Measurements from ENCODE around the gene ARHGAP32. TPM values are rescaled to one million over a fixed set of nuclear protein-coding genes. Genes with fewer than 3 reads are reported as not detected.

Gene ARHGAP32
- total RNA-seq, 4 donors from 2014 or later, result 13.5 to 21.9 (median 20.2) TPM

- DNase-seq, result no peak
- Histone ChIP-seq H3K4me1 (no peaks in the 10 kb centered on the region), H3K4me3 (replicated peaks in 1 of 3) (no peak overlapping the region), H3K27ac (no peak overlapping the region), H3K9me3 (no peaks in the 10 kb centered on the region), H3K27me3 (no peaks in the 10 kb centered on the region), H3K36me3 (no peaks in the 10 kb centered on the region)
- 89 to 95% methylated on average over 1 of the region's 1 CpG for WGBS, 2 donors
- intact Hi-C loops (cut with DNase I), result no loop called here
- TF ChIP-seq POLR2A (IDR thresholded peaks at IDR 0.05) (no peak), CTCF (IDR thresholded peaks at IDR 0.05) (no peak)
Measured at GRCh38 chr11:129106788-129107187, 85.3 kb downstream of the ARHGAP32 start.

- Histone ChIP-seq H3K9me3 (no peaks in the 10 kb centered on the region), H3K4me1 (no peaks in the 10 kb centered on the region), H3K27ac (no peak overlapping the region), H3K27me3 (no peaks in the 10 kb centered on the region), H3K36me3 (no peaks in the 10 kb centered on the region), H3K4me3 (replicated peaks in 1 of 3) (no peak overlapping the region)
- intact Hi-C loops (cut with DNase I), result no loop called here
- no peak for TF ChIP-seq POLR2A (IDR thresholded peaks at IDR 0.05)
- no peak for TF ChIP-seq CTCF (IDR thresholded peaks at IDR 0.05)
- no peak for DNase-seq
- WGBS, 2 donors, result 91 to 92% methylated on average over 1 of the region's 1 CpG
Measured at GRCh38 chr11:129102756-129103155, 89.4 kb downstream of the ARHGAP32 start.

GRCh38 chr11:129102225-129102624 lies 89.9 kb downstream of the ARHGAP32 start:
- Histone ChIP-seq H3K4me1 (no peaks in the 10 kb centered on the region), H3K9me3 (no peaks in the 10 kb centered on the region), H3K4me3 (replicated peaks in 1 of 3) (no peak overlapping the region), H3K36me3 (no peaks in the 10 kb centered on the region), H3K27me3 (no peaks in the 10 kb centered on the region), H3K27ac (no peak overlapping the region)
- intact Hi-C loops (cut with DNase I), result no loop called here
- TF ChIP-seq CTCF (IDR thresholded peaks at IDR 0.05), result no peak
- no peak for DNase-seq

- intact Hi-C loops (cut with DNase I), result no loop called here
- H3K4me1 ChIP-seq, result no peaks in the 10 kb centered on the region
- H3K36me3 ChIP-seq, result no peaks in the 10 kb centered on the region
- no peaks in the 10 kb centered on the region for H3K27me3 ChIP-seq
- WGBS, 2 donors, result 87 to 95% methylated on average over 2 of the region's 2 CpGs
- no peak for DNase-seq
- H3K27ac ChIP-seq, result no peak overlapping the region
- H3K4me3 ChIP-seq (replicated peaks in 1 of 3), result no peak overlapping the region
- no peaks in the 10 kb centered on the region for H3K9me3 ChIP-seq
- TF ChIP-seq CTCF (IDR thresholded peaks at IDR 0.05) (no peak), POLR2A (IDR thresholded peaks at IDR 0.05) (no peak)
Measured at GRCh38 chr11:129093283-129093682, 98.8 kb downstream of the ARHGAP32 start.

GRCh38 chr11:129090056-129090455 lies 102.1 kb downstream of the ARHGAP32 start:
- TF ChIP-seq CTCF (IDR thresholded peaks at IDR 0.05), result no peak
- TF ChIP-seq POLR2A (IDR thresholded peaks at IDR 0.05), result no peak
- Histone ChIP-seq H3K27me3 (no peaks in the 10 kb centered on the region), H3K36me3 (no peaks in the 10 kb centered on the region), H3K4me3 (replicated peaks in 1 of 3) (no peak overlapping the region), H3K4me1 (no peaks in the 10 kb centered on the region), H3K27ac (no peak overlapping the region), H3K9me3 (no peaks in the 10 kb centered on the region)
- whole genome bisulfite sequencing, 2 donors, result 95 to 98% methylated on average over 1 of the region's 1 CpG
- intact Hi-C loops (cut with DNase I), result no loop called here
- DNase-seq, result no peak

Measured in thyroid gland (tissue), 4 donors.